Mesothelial cell of epicardium (in vitro differentiated cells): Measurements from ENCODE around the gene CPB2. TPM values are rescaled to one million over a fixed set of nuclear protein-coding genes. Genes with fewer than 3 reads are reported as not detected.

ENCODE experiments used
- DNase-seq, 2 experiments: peaks; one replicate each; pipeline ENCODE4 v3.0.0; 2021; ENCODE audit warnings: low spot score in 2 of 2; ENCODE audit not compliant: unreplicated experiment in 2 of 2
- H3K27ac Mint-ChIP-seq: 2 replicates; pipeline ENCODE4 v1.8.0; 2021; ENCODE audit warnings: mixed read lengths
- H3K27me3 Mint-ChIP-seq: 2 replicates; pipeline ENCODE4 v1.8.0; 2021; ENCODE audit warnings: low read depth, mixed read lengths
- H3K36me3 Mint-ChIP-seq: 2 replicates; pipeline ENCODE4 v1.8.0; 2021; ENCODE audit warnings: mixed read lengths
- H3K4me1 Mint-ChIP-seq: 2 replicates; pipeline ENCODE4 v1.8.0; 2021; ENCODE audit warnings: mixed read lengths
- H3K4me3 Mint-ChIP-seq: 2 replicates; pipeline ENCODE4 v1.8.0; 2021; ENCODE audit warnings: mild to moderate bottlenecking, moderate library complexity, mixed read lengths
- H3K9me3 Mint-ChIP-seq: 2 replicates; pipeline ENCODE4 v1.8.0; 2021; ENCODE audit warnings: mixed read lengths
- CTCF ChIP-seq: fragments of 200-600 bp; sonication (generic); IDR thresholded peaks from one replicate; pipeline ENCODE4 v1.5.0; 2021; ENCODE audit warnings: antibody characterized with exemption; ENCODE audit not compliant: unreplicated experiment
- total RNA-seq: library from RNA; stranded (reverse); gene quantifications from 3 replicates; pipeline ENCODE4 v1.2.1, GENCODE V29; 2021

Gene CPB2
- total RNA-seq, 1 donor from 2014 or later = not detected

DNA sequence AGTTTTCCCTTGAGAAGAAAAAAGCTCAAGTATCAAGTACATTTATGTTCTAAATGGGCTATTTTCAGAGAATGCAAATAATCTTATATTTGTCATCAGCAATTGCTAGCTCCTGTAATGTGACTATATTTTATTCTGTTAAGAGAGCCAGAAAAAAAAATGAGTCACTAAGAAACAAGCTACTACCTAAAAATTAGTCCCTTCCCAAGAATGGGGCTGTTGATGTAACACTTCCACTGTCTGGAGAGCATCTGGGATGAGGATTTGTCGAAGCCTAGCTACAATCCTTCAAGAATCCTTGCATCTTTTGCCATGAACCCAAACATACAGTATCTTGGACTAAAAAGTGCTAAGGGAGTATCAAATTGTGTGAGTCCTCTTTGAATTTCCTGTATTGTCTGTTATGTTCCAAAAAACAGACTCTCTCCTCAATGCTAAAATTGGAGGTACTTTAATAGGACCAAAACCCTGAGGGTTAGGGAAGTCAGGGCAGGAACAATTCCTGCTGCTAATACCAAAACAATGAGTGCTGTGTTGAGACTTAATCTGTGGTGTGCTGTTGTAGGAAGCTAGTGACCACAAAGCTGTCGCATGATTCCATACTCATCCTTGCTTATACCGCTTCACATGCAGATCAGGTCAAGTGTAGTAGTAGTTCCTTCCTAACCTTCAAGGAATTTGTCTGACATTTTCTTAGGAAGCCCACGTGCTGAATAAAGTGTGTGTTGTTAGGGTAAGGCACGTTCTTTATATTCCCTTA is 47.4 kb downstream of the CPB2 start:
- Mint-ChIP-seq H3K27ac (no peak overlapping the region), H3K27me3 (peaks cover 17% of the 10 kb centered on the region), H3K9me3 (no peaks in the 10 kb centered on the region), H3K36me3 (no peaks in the 10 kb centered on the region), H3K4me3 (no peak overlapping the region), H3K4me1 (peaks cover 9% of the 10 kb centered on the region)
- no peak for DNase-seq
- no peak for TF ChIP-seq CTCF

DNA sequence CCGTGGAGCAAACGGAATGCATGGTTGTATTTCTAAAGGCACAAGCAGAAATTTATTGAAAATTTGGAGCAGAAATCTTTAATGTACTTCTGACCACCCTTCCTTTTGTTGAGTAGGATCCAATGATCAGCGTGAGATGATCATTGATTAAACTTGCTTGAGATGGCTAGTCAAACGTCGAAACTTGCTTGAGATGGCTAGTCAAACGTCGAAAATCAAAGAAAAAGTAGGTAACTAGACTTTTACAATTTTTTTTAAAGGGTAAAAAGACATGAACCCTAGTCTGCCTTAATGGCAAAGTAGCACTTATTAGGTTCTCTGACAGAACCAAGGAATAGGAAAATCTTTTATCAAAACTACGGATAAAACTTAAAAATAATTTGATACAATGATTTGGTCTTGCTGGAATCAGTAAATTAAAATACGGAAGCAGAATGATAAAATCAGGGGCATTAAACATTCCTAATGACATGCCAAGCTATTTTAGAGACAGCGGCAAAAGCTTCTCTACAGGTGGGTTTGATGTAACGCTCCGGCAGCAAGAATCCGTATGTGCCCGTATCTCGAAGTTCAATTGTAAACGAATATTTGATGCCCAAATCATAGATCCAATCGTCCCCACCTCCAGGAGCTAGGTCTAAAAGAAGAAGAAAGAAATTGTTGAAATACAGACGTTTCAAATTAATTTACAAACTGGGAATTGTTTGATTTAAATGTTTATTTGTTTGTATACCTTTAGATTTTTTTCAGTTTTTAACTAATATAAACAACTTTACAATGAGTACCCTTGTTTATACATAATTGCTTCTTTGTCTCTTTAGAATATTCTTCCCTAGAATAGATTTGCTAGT is 51.4 kb downstream of the CPB2 start:
- Mint-ChIP-seq H3K27ac (peak overlapping the region; percentile 98), H3K4me3 (peak overlapping the region; percentile 95), H3K27me3 (peaks cover 15% of the 10 kb centered on the region), H3K36me3 (peaks cover 2% of the 10 kb centered on the region), H3K4me1 (peaks cover 25% of the 10 kb centered on the region), H3K9me3 (no peaks in the 10 kb centered on the region)
- no peak for DNase-seq
- no peak for TF ChIP-seq CTCF

GRCh38 chr13:46052319-46053161 is 52.3 kb downstream of the CPB2 start, which contains the start of gene ZC3H13:
ZC3H13 (minus strand) TSS chr13:46052746; CDS start chr13:46045507, 7,239 bp downstream.
- Mint-ChIP-seq H3K9me3 (no peaks in the 10 kb centered on the region), H3K36me3 (peaks cover 2% of the 10 kb centered on the region), H3K27ac (peak within 1 kb of the TSS; percentile 98), H3K27me3 (peaks cover 12% of the 10 kb centered on the region), H3K4me1 (peaks cover 29% of the 10 kb centered on the region), H3K4me3 (peak within 1 kb of the TSS; percentile 95)
- peak; percentile 81 to 86 for DNase-seq
- TF ChIP-seq CTCF = peak; percentile 38

GRCh38 chr13:46051968-46052318 is 52.9 kb downstream of the CPB2 start:
- DNase-seq = no peak
- H3K4me3 Mint-ChIP-seq = peak overlapping the region; percentile 95
- H3K27me3 Mint-ChIP-seq = peaks cover 10% of the 10 kb centered on the region
- peak overlapping the region; percentile 98 for H3K27ac Mint-ChIP-seq
- H3K9me3 Mint-ChIP-seq = no peaks in the 10 kb centered on the region
- peaks cover 29% of the 10 kb centered on the region for H3K4me1 Mint-ChIP-seq
- H3K36me3 Mint-ChIP-seq = peaks cover 2% of the 10 kb centered on the region
- no peak for TF ChIP-seq CTCF

- Mint-ChIP-seq H3K36me3 (peaks cover 2% of the 10 kb centered on the region), H3K9me3 (no peaks in the 10 kb centered on the region), H3K4me1 (peaks cover 29% of the 10 kb centered on the region), H3K4me3 (peak overlapping the region; percentile 15), H3K27me3 (peaks cover 6% of the 10 kb centered on the region), H3K27ac (no peak overlapping the region)
- no peak for DNase-seq
- no peak for TF ChIP-seq CTCF
These were observed 54.1 kb downstream of the CPB2 start for GRCh38 chr13:46050771-46051170.
